KMS-11 (cell line): ENCODE results near the gene KCTD17.

Source experiments
- H2AFZ ChIP-seq: fragments of 200-600 bp; sonication (generic); 2 replicates; pipeline ENCODE4 v1.6.1; 2016; ENCODE audit warnings: antibody characterized with exemption, mixed run types, low read depth
- H3K27ac ChIP-seq: fragments of 200-600 bp; sonication (generic); 2 replicates; pipeline ENCODE4 v1.6.1; 2016; ENCODE audit warnings: mild to moderate bottlenecking, mixed run types
- H3K27me3 ChIP-seq: fragments of 200-600 bp; sonication (generic); 2 replicates; pipeline ENCODE4 v1.6.1; 2017; ENCODE audit warnings: mild to moderate bottlenecking, low read depth, mixed run types, moderate library complexity; ENCODE audit not compliant: insufficient read depth
- H3K36me3 ChIP-seq: fragments of 200-600 bp; sonication (generic); 2 replicates; pipeline ENCODE4 v1.6.1; 2017; ENCODE audit warnings: mild to moderate bottlenecking, mixed run types; ENCODE audit not compliant: insufficient read depth
- H3K4me1 ChIP-seq: fragments of 200-600 bp; sonication (generic); 2 replicates; pipeline ENCODE4 v1.6.1; 2016; ENCODE audit warnings: mild to moderate bottlenecking, low read depth, mixed run types; ENCODE audit not compliant: poor library complexity, severe bottlenecking
- H3K4me2 ChIP-seq: fragments of 200-600 bp; sonication (generic); 2 replicates; pipeline ENCODE4 v1.7.0; 2016; ENCODE audit warnings: mild to moderate bottlenecking, mixed run types
- H3K4me3 ChIP-seq: fragments of 200-600 bp; sonication (generic); IDR thresholded peaks from 2 replicates; pipeline ENCODE4 v1.6.1; 2017; ENCODE audit warnings: low read depth, low read length, mixed read lengths; ENCODE audit not compliant: insufficient read depth
- H3K79me2 ChIP-seq: fragments of 200-600 bp; sonication (generic); 2 replicates; pipeline ENCODE4 v1.6.1; 2016; ENCODE audit warnings: low read depth, mixed run types; ENCODE audit not compliant: insufficient read depth
- H3K9ac ChIP-seq: fragments of 200-600 bp; sonication (generic); 2 replicates; pipeline ENCODE4 v1.6.1; 2016; ENCODE audit warnings: mild to moderate bottlenecking, mixed run types
- H4K20me1 ChIP-seq: fragments of 200-600 bp; sonication (generic); 2 replicates; pipeline ENCODE4 v1.6.1; 2016; ENCODE audit warnings: mild to moderate bottlenecking, mixed run types; ENCODE audit not compliant: insufficient read depth
- CTCF ChIP-seq: fragments of 200-600 bp; sonication (generic); conservative IDR thresholded peaks from 2 replicates; pipeline ENCODE4 v1.6.1; 2017; ENCODE audit warnings: low read depth, mild to moderate bottlenecking, antibody characterized with exemption, low read length, moderate library complexity, mixed read lengths

Gene KCTD17

DNA sequence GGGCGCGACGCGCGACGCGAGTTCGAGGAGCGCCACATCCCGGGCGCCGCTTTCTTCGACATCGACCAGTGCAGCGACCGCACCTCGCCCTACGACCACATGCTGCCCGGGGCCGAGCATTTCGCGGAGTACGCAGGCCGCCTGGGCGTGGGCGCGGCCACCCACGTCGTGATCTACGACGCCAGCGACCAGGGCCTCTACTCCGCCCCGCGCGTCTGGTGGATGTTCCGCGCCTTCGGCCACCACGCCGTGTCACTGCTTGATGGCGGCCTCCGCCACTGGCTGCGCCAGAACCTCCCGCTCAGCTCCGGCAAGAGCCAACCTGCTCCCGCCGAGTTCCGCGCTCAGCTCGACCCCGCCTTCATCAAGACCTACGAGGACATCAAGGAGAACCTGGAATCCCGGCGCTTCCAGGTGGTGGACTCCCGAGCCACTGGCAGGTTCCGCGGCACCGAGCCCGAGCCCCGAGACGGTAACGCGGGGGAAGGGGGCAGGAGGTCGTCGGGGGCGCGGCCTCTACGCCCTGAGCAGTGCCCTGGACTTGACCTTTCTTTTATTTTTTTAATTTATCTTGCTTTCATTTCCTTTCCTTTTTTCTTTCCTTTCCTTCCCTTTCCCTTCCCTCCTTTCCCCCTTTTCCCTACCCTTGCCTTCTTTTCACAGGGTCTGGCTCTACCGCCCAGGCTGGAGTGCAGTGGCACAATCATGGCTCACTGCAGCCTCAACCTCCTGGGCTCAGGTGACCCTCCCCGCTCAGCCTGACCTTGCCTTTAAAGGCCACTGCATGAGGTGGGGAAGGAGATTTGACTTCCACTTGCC lies 27.0 kb upstream of the KCTD17 start:
- Histone ChIP-seq H3K36me3 (no peaks in the 10 kb centered on the region), H3K4me3 (no peak overlapping the region), H3K27ac (no peak overlapping the region), H4K20me1 (no peaks in the 10 kb centered on the region), H3K27me3 (no peaks in the 10 kb centered on the region), H3K9ac (no peak overlapping the region), H3K4me1 (peaks cover 17% of the 10 kb centered on the region), H3K4me2 (no peak overlapping the region), H2AFZ (no peak overlapping the region), H3K79me2 (no peaks in the 10 kb centered on the region)
- TF ChIP-seq CTCF: no peak

GRCh38 chr22:37025500-37026070 lies 26.0 kb upstream of the KCTD17 start:
- Histone ChIP-seq H2AFZ (no peak overlapping the region), H3K36me3 (no peaks in the 10 kb centered on the region), H3K4me1 (peaks cover 13% of the 10 kb centered on the region), H3K4me2 (no peak overlapping the region), H3K27me3 (no peaks in the 10 kb centered on the region), H3K9ac (no peak overlapping the region), H3K4me3 (no peak overlapping the region), H3K79me2 (no peaks in the 10 kb centered on the region), H4K20me1 (no peaks in the 10 kb centered on the region), H3K27ac (no peak overlapping the region)
- no peak for TF ChIP-seq CTCF

DNA sequence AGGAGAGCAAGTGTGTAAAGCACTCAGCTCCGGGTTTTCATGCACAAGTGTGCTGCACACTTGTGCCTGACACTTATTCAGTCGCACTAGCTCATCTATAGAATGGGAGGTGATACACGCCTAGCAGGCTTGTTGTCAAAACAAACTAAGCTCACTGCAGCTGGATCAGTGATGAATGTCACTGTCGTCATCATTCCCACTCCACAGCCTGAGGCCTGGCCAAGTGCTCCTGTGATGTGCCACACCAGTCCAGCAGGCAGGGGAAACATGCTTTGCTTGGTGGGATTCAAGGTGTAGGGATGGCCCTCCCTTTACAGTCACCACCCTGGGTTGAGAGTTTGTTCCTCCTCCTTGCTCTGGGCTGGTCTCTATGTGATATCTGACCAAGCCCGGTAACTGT lies 25.2 kb upstream of the KCTD17 start:
- Histone ChIP-seq H3K27me3 (no peaks in the 10 kb centered on the region), H3K27ac (no peak overlapping the region), H3K4me3 (no peak overlapping the region), H3K4me1 (peaks cover 6% of the 10 kb centered on the region), H3K36me3 (no peaks in the 10 kb centered on the region), H2AFZ (no peak overlapping the region), H3K9ac (no peak overlapping the region), H3K79me2 (no peaks in the 10 kb centered on the region), H3K4me2 (no peak overlapping the region), H4K20me1 (no peaks in the 10 kb centered on the region)
- no peak for TF ChIP-seq CTCF

DNA sequence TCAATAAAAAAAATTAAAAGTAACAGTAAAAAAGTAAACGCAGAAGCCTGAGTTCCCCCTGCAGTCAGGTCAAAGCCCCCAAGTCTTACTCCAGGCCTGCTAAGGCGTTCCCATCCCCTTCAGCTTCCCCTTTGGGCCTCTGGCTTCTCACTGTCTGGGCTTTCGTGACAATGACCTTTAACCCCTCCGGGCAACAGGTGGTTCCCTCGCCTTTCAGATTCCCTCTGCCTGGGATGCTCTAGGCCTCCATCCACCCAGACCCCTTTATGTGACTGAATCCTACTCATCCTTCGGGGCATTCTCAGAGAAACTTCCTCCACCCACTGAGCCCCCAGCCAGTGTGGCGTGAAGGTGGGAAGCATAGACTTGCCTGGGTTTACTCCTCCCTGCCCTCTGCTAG lies 24.0 kb upstream of the KCTD17 start:
- Histone ChIP-seq H3K36me3 (no peaks in the 10 kb centered on the region), H3K79me2 (no peaks in the 10 kb centered on the region), H2AFZ (no peak overlapping the region), H3K4me2 (no peak overlapping the region), H4K20me1 (no peaks in the 10 kb centered on the region), H3K4me1 (no peaks in the 10 kb centered on the region), H3K27me3 (no peaks in the 10 kb centered on the region), H3K9ac (no peak overlapping the region), H3K4me3 (no peak overlapping the region), H3K27ac (no peak overlapping the region)
- no peak for TF ChIP-seq CTCF
